ENCODE measurements around the gene TBC1D1.

Gene TBC1D1

GRCh38 chr4:37993806-37994205 is 102.9 kb downstream of the TBC1D1 start:
- TF ChIP-seq ZNF274 (IDR thresholded peaks at IDR 0.05; ENCODE audit: low read depth, low read length) (no peak), YY1 (IDR thresholded peaks at IDR 0.05; ENCODE audit: insufficient read depth, insufficient read length) (no peak), SUZ12 (IDR thresholded peaks at IDR 0.05; ENCODE audit: extremely low read depth, insufficient read depth, insufficient read length) (no peak)
- DNase-seq (ENCODE audit: low read depth, low spot score), result no peak
- H3K4me1 ChIP-seq (ENCODE audit: insufficient read depth, insufficient read length), result peaks cover 3% of the 10 kb centered on the region
- no peaks in the 10 kb centered on the region for H3K36me3 ChIP-seq (ENCODE audit: insufficient read depth, insufficient read length, low read length)
- H3K4me3 ChIP-seq (ENCODE audit: insufficient read length, low read depth), result no peak overlapping the region
- H3K9ac ChIP-seq (ENCODE audit: insufficient read length, low read depth), result no peak overlapping the region
- H3K27me3 ChIP-seq (ENCODE audit: insufficient read depth, insufficient read length), result no peaks in the 10 kb centered on the region
- no peaks in the 10 kb centered on the region for H3K9me3 ChIP-seq (ENCODE audit: insufficient read depth, low read length)

- DNase-seq (ENCODE audit: low read depth, low spot score), result no peak
- no peak for TF ChIP-seq ZNF274 (IDR thresholded peaks at IDR 0.05; ENCODE audit: low read depth, low read length)
- TF ChIP-seq SUZ12 (IDR thresholded peaks at IDR 0.05; ENCODE audit: extremely low read depth, insufficient read depth, insufficient read length), result no peak
- no peak for TF ChIP-seq YY1 (IDR thresholded peaks at IDR 0.05; ENCODE audit: insufficient read depth, insufficient read length)
Measured at GRCh38 chr4:37994569-37994968, 103.7 kb downstream of the TBC1D1 start.

GRCh38 chr4:37995299-37995821 is 104.5 kb downstream of the TBC1D1 start:
- Histone ChIP-seq H3K4me3 (ENCODE audit: insufficient read length, low read depth) (no peak overlapping the region), H3K36me3 (ENCODE audit: insufficient read depth, insufficient read length, low read length) (no peaks in the 10 kb centered on the region), H3K4me1 (ENCODE audit: insufficient read depth, insufficient read length) (peaks cover 3% of the 10 kb centered on the region), H3K27me3 (ENCODE audit: insufficient read depth, insufficient read length) (no peaks in the 10 kb centered on the region), H3K9me3 (ENCODE audit: insufficient read depth, low read length) (no peaks in the 10 kb centered on the region), H3K9ac (ENCODE audit: insufficient read length, low read depth) (no peak overlapping the region)
- TF ChIP-seq YY1 (IDR thresholded peaks at IDR 0.05; ENCODE audit: insufficient read depth, insufficient read length), result no peak
- no peak for TF ChIP-seq SUZ12 (IDR thresholded peaks at IDR 0.05; ENCODE audit: extremely low read depth, insufficient read depth, insufficient read length)
- no peak for TF ChIP-seq ZNF274 (IDR thresholded peaks at IDR 0.05; ENCODE audit: low read depth, low read length)
- DNase-seq (ENCODE audit: low read depth, low spot score), result no peak

More at GRCh38 chr4:37994569-37994968, 103.7 kb downstream of the TBC1D1 start:
- no peak overlapping the region for H3K9ac ChIP-seq (ENCODE audit: insufficient read length, low read depth)
- H3K27me3 ChIP-seq (ENCODE audit: insufficient read depth, insufficient read length), result no peaks in the 10 kb centered on the region
- peaks cover 3% of the 10 kb centered on the region for H3K4me1 ChIP-seq (ENCODE audit: insufficient read depth, insufficient read length)
- H3K36me3 ChIP-seq (ENCODE audit: insufficient read depth, insufficient read length, low read length), result no peaks in the 10 kb centered on the region
- no peak overlapping the region for H3K4me3 ChIP-seq (ENCODE audit: insufficient read length, low read depth)
- no peaks in the 10 kb centered on the region for H3K9me3 ChIP-seq (ENCODE audit: insufficient read depth, low read length)

GRCh38 chr4:37995981-37996775 is 105.3 kb downstream of the TBC1D1 start:
- TF ChIP-seq YY1 (IDR thresholded peaks at IDR 0.05; ENCODE audit: insufficient read depth, insufficient read length) (no peak), ZNF274 (IDR thresholded peaks at IDR 0.05; ENCODE audit: low read depth, low read length) (no peak), SUZ12 (IDR thresholded peaks at IDR 0.05; ENCODE audit: extremely low read depth, insufficient read depth, insufficient read length) (no peak)
- no peaks in the 10 kb centered on the region for H3K9me3 ChIP-seq (ENCODE audit: insufficient read depth, low read length)
- no peaks in the 10 kb centered on the region for H3K36me3 ChIP-seq (ENCODE audit: insufficient read depth, insufficient read length, low read length)
- H3K27me3 ChIP-seq (ENCODE audit: insufficient read depth, insufficient read length), result no peaks in the 10 kb centered on the region
- no peak for DNase-seq (ENCODE audit: low read depth, low spot score)
- H3K4me3 ChIP-seq (ENCODE audit: insufficient read length, low read depth), result no peak overlapping the region
- H3K4me1 ChIP-seq (ENCODE audit: insufficient read depth, insufficient read length), result peaks cover 3% of the 10 kb centered on the region
- H3K9ac ChIP-seq (ENCODE audit: insufficient read length, low read depth), result no peak overlapping the region

GRCh38 chr4:37998226-37998625 is 107.3 kb downstream of the TBC1D1 start:
- DNase-seq (ENCODE audit: low read depth, low spot score), result no peak
- no peaks in the 10 kb centered on the region for H3K36me3 ChIP-seq (ENCODE audit: insufficient read depth, insufficient read length, low read length)
- no peaks in the 10 kb centered on the region for H3K9me3 ChIP-seq (ENCODE audit: insufficient read depth, low read length)
- no peak for TF ChIP-seq SUZ12 (IDR thresholded peaks at IDR 0.05; ENCODE audit: extremely low read depth, insufficient read depth, insufficient read length)
- TF ChIP-seq YY1 (IDR thresholded peaks at IDR 0.05; ENCODE audit: insufficient read depth, insufficient read length), result no peak
- no peak for TF ChIP-seq ZNF274 (IDR thresholded peaks at IDR 0.05; ENCODE audit: low read depth, low read length)
- peaks cover 3% of the 10 kb centered on the region for H3K4me1 ChIP-seq (ENCODE audit: insufficient read depth, insufficient read length)
- no peaks in the 10 kb centered on the region for H3K27me3 ChIP-seq (ENCODE audit: insufficient read depth, insufficient read length)
- no peak overlapping the region for H3K9ac ChIP-seq (ENCODE audit: insufficient read length, low read depth)
- H3K4me3 ChIP-seq (ENCODE audit: insufficient read length, low read depth), result no peak overlapping the region

GRCh38 chr4:37999000-37999716 is 108.3 kb downstream of the TBC1D1 start:
- no peak for TF ChIP-seq YY1 (IDR thresholded peaks at IDR 0.05; ENCODE audit: insufficient read depth, insufficient read length)
- Histone ChIP-seq H3K9ac (ENCODE audit: insufficient read length, low read depth) (no peak overlapping the region), H3K9me3 (ENCODE audit: insufficient read depth, low read length) (no peaks in the 10 kb centered on the region), H3K27me3 (ENCODE audit: insufficient read depth, insufficient read length) (no peaks in the 10 kb centered on the region), H3K4me1 (ENCODE audit: insufficient read depth, insufficient read length) (peaks cover 3% of the 10 kb centered on the region), H3K4me3 (ENCODE audit: insufficient read length, low read depth) (no peak overlapping the region), H3K36me3 (ENCODE audit: insufficient read depth, insufficient read length, low read length) (no peaks in the 10 kb centered on the region)
- DNase-seq (ENCODE audit: low read depth, low spot score), result no peak

- Histone ChIP-seq H3K27me3 (ENCODE audit: insufficient read depth, insufficient read length) (no peaks in the 10 kb centered on the region), H3K36me3 (ENCODE audit: insufficient read depth, insufficient read length, low read length) (no peaks in the 10 kb centered on the region), H3K4me1 (ENCODE audit: insufficient read depth, insufficient read length) (peaks cover 3% of the 10 kb centered on the region), H3K9me3 (ENCODE audit: insufficient read depth, low read length) (no peaks in the 10 kb centered on the region), H3K9ac (ENCODE audit: insufficient read length, low read depth) (no peak overlapping the region), H3K4me3 (ENCODE audit: insufficient read length, low read depth) (no peak overlapping the region)
- TF ChIP-seq YY1 (IDR thresholded peaks at IDR 0.05; ENCODE audit: insufficient read depth, insufficient read length), result no peak
- DNase-seq (ENCODE audit: low read depth, low spot score), result no peak
Measured at GRCh38 chr4:37999965-38000364, 109.1 kb downstream of the TBC1D1 start.
